ENCODE data around the gene ANKRD40.
"Not testable (repeated sequence)": the region's sequence is repeated elsewhere in the genome, so short reads cannot be mapped to it uniquely, and the experiment has no call there.

The ANKRD40 gene

GRCh38 chr17:50710650-50711049 is 2.9 kb upstream of the ANKRD40 start:
- no peak for DNase-seq (ENCODE audit: low spot score)

DNA sequence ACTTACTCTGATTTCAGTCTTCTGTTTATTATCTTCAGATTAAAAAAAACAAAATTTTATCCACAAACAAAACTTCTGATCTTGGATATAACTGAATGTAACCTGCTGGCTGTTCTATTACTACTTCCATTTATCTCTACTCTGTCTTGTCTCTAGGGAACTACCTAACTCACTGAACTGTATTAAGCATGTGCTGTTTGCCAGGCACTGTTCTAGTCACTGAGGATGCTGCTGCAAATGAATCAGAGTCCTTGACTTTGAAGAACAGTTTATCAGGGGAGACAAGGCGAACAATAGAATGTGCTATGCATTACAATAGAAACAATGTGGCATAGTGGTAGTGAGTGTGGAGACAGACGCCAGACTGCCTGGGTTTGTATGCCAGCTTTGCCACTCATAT is 2.3 kb upstream of the ANKRD40 start:
- no peak for DNase-seq (ENCODE audit: low spot score)

DNA sequence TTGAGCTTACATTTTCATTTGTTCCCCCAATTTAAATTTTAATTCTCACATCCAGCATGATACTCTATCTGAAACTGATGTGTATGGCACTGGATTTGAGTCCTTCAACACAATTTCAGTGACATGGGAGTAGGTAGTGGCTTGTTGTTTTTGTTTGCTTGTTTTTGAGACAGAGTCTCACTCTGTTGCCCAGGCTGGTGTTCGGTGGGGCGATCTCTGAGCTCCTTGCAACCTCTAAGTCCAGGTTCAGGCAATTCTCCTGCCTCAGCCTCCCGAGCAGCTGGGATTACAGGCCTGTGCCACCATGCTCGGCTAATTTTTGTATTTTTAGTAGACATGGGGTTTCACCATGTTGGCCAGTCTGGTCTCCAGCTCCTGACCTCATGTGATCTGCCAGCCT is 1.3 kb upstream of the ANKRD40 start:
- DNase-seq (ENCODE audit: low spot score): not testable (repeated sequence)

- DNase-seq (ENCODE audit: low spot score): no peak
These were observed 611 bp upstream of the ANKRD40 start for GRCh38 chr17:50708050-50709000.

DNA sequence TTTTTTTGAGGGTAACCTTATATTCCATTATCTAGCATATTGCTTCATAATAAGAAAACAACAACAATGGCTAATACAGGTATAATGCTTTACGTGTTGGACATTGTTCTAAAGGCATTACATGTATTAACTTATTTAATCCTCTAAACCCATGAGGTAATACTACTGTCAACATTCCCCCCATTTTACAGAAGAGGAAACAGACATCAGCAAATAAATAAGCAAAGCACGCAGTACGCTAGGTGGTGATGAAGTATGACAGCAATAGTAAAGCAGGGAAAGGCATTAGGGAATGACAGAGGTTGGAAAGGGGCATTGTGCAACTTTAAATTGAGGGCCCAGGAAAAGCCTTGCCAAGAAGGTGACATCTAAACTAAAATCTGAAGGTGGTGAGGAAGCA is 4.6 kb downstream of the ANKRD40 start:
- DNase-seq (ENCODE audit: low spot score): no peak

DNA sequence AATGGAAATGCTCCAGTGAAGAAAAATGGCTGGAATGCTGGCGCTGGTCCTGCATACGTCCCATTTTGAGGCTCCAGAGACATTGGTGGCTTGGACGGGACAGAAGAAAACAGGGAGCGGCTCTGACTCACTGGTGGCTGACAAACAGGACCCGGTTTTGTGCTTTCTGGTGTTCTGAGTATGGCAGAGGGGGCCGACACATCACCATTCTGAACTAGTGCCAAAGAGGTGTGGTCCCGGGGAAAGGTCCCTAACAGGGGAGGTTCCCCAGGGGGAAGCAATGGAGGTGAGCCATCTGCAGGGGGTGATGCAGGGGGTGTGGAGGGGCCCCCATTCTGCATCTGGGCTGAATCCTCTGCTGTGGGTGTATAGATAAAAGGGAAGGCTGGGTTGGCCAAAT is 8.3 kb downstream of the ANKRD40 start:
- DNase-seq (ENCODE audit: low spot score): no peak

- DNase-seq (ENCODE audit: low spot score): no peak
These were observed 9.9 kb downstream of the ANKRD40 start for GRCh38 chr17:50697663-50698272.

- DNase-seq (ENCODE audit: low spot score): no peak
These were observed 10.7 kb downstream of the ANKRD40 start for GRCh38 chr17:50697062-50697461.

- no peak for DNase-seq (ENCODE audit: low spot score)
These were observed 11.3 kb downstream of the ANKRD40 start for GRCh38 chr17:50696365-50696879.

DNA sequence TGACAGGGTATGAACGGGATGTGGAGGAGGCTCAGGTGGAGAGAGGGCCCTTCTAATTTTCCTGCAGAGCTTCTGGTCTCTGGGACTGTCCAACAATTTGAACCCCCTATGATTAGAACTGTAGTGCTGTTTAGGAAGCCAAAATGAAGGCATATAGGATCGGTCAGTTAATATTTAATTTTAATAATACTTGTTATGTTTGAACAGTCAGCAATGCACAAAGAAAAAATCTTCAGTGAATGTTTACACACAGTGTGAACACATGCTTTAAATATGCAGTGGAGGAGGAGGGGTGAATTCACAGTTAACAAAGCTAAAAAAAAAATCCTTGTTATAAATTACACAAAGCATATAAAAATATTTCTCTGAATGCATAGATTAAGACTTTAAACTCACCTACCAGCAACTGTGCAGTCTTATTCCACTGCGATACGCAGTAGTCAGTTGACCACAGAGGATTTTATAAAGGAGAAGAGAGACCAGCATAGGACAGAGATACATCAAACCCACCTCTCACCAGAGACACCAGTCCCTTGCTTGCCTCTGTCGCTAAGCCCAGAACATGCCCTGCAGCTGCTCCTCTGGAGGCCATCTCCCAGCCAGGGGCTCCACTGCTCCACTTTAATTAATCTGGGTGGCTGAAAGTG is 14.6 kb downstream of the ANKRD40 start:
- DNase-seq (ENCODE audit: low spot score): no peak

- no peak for DNase-seq (ENCODE audit: low spot score)
These were observed 15.2 kb downstream of the ANKRD40 start for GRCh38 chr17:50692448-50693035.

GRCh38 chr17:50691550-50692447 is 15.9 kb downstream of the ANKRD40 start:
- DNase-seq (ENCODE audit: low spot score): no peak

GRCh38 chr17:50690887-50691549 is 16.7 kb downstream of the ANKRD40 start:
- no peak for DNase-seq (ENCODE audit: low spot score)

GRCh38 chr17:50689956-50690886 is 17.5 kb downstream of the ANKRD40 start:
- DNase-seq (ENCODE audit: low spot score): no peak

- DNase-seq (ENCODE audit: low spot score): no peak
These were observed 18.5 kb downstream of the ANKRD40 start for GRCh38 chr17:50689251-50689650.

DNA sequence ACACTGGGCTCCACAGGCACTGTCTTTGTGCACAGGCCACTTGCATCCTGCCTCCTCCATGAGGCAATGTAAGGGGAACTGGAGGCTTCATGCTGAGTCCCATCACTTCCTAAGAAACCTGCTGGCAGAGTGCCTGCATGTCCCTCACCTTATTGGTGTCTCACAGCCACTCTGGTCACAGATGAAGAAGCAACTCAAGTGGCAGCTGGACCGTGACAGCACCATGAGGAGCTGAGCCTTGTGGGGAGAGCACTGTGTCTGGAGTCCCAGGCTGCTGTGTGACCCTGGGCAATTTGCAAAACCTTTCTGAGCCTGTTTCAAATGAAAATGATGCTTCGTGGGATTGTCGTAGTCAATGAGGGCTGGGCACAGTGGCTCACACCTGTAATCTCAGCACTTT is 19.5 kb downstream of the ANKRD40 start:
- DNase-seq (ENCODE audit: low spot score): no peak

DNA sequence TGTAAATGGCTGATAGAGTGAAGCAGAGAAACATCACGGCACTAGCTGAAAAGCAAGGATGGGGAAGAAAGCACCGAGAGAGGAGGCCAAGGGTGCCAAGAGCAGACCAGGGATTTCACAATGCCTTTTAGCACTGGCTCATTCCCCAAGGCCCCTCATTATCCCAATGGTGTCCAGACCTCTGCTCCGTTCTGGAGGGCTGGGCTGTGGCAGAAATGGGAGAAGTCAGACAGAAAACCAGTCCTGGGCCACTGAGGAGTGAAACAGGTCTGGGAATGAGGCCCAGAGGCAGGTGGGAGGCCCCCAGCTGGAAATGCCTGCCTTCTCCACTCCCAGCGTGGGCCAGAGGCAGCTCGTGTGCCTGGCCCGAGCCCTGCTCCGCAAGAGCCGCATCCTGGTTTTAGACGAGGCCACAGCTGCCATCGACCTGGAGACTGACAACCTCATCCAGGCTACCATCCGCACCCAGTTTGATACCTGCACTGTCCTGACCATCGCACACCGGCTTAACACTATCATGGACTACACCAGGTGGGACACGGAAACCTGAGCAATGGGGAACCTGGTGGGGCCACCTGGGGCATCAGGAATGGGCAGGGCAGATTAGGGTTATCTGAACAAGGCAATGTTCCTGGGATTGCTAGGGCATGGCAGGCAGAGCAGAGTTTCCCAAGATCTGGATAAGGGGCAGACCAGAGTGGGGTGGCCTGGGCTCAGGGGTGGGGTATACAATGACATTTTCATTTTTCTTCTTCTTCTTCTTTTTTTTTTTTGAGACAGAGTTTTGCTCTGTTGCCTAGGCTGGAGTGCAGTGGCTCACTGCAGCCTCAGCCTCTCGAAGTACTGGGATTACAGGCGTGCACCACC is 20.3 kb downstream of the ANKRD40 start:
- no peak for DNase-seq (ENCODE audit: low spot score)

GRCh38 chr17:50686494-50687199 is 21.1 kb downstream of the ANKRD40 start:
- no peak for DNase-seq (ENCODE audit: low spot score)
